ENCODE results near the gene PIGK. TPM values are rescaled to one million over a fixed set of nuclear protein-coding genes. Genes with fewer than 3 reads are reported as not detected.
"Not testable (repeated sequence)": the region's sequence is repeated elsewhere in the genome, so short reads cannot be mapped to it uniquely, and the experiment has no call there.

The PIGK gene
- total RNA-seq, 2 donors from 2014 or later, result 15.9 to 30.1 TPM

GRCh38 chr1:77170687-77171086 is 48.5 kb downstream of the PIGK start:
- H3K27ac ChIP-seq, result no peak overlapping the region

GRCh38 chr1:77168358-77168757 is 50.9 kb downstream of the PIGK start:
- Histone ChIP-seq H3K27ac (no peak overlapping the region), H3K27me3 (no peaks in the 10 kb centered on the region), H3K4me3 (no peak overlapping the region), H3K36me3 (no peaks in the 10 kb centered on the region), H3K9me3 (no peaks in the 10 kb centered on the region), H3K4me1 (no peaks in the 10 kb centered on the region)
- TF ChIP-seq CTCF (IDR thresholded peaks at IDR 0.05), result no peak
- DNase-seq (ENCODE audit: low spot score), result no peak

More at GRCh38 chr1:77170687-77171086, 48.5 kb downstream of the PIGK start:
- Histone ChIP-seq H3K4me1 (no peaks in the 10 kb centered on the region), H3K27me3 (no peaks in the 10 kb centered on the region), H3K36me3 (no peaks in the 10 kb centered on the region), H3K4me3 (no peak overlapping the region), H3K9me3 (no peaks in the 10 kb centered on the region)
- no peak for TF ChIP-seq CTCF (IDR thresholded peaks at IDR 0.05)
- DNase-seq (ENCODE audit: low spot score), result no peak

- Histone ChIP-seq H3K9me3 (no peaks in the 10 kb centered on the region), H3K4me1 (no peaks in the 10 kb centered on the region), H3K36me3 (peaks cover 11% of the 10 kb centered on the region), H3K27ac (no peak overlapping the region), H3K27me3 (no peaks in the 10 kb centered on the region), H3K4me3 (no peak overlapping the region)
- no peak for DNase-seq (ENCODE audit: low spot score)
- TF ChIP-seq CTCF (IDR thresholded peaks at IDR 0.05), result no peak
These were observed 54.7 kb downstream of the PIGK start for GRCh38 chr1:77164434-77164944.

GRCh38 chr1:77159706-77160105 is 59.5 kb downstream of the PIGK start:
- DNase-seq (ENCODE audit: low spot score); H3K9me3 ChIP-seq; H3K4me1 ChIP-seq; H3K27ac ChIP-seq; H3K4me3 ChIP-seq; H3K27me3 ChIP-seq: not testable (repeated sequence)
- H3K36me3 ChIP-seq, result peaks cover 11% of the 10 kb centered on the region

DNA sequence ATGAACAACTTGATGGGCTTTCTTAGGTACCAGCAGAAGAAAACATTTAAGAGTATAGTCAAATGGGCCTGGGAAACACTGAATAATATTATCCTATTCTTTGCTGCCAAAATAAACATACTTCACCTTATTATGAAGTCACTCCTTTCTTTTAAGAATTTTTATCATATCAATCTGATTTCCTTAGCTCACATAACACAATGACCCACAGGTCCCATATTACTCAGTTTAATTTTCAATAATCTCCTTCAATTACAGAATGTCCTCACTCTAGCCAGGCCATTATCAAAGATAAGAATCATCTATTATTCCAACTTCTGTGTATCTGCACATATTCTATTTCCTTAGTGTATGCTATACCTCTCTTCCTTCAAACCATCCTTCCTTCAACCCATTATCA is 63.0 kb downstream of the PIGK start:
- Histone ChIP-seq H3K27me3 (no peaks in the 10 kb centered on the region), H3K27ac (no peak overlapping the region), H3K4me3 (no peak overlapping the region), H3K36me3 (peaks cover 11% of the 10 kb centered on the region), H3K9me3 (no peaks in the 10 kb centered on the region), H3K4me1 (no peaks in the 10 kb centered on the region)
- DNase-seq (ENCODE audit: low spot score), result no peak
- TF ChIP-seq CTCF (IDR thresholded peaks at IDR 0.05), result no peak

DNA sequence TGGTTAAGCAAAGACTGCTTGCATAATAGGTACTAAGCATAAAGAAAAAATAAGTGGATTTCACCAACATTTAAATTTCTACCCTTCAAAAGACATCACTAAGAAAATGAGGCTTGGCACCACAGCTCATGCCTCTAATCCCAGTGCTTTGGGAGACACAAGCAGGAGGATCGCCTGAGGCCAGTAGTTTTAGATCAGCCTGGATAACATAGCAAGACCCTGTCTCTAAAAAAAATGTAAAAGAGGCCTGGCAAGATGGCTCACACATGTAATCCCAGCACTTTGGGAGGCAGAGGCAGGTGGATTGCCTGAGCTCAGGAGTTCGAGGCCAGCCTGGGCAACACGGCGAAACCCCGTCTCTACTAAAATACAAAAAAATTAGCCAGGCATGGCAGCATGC is 73.0 kb downstream of the PIGK start:
- H3K4me3 ChIP-seq, result no peak overlapping the region
- no peaks in the 10 kb centered on the region for H3K9me3 ChIP-seq
- no peaks in the 10 kb centered on the region for H3K27me3 ChIP-seq
- no peak overlapping the region for H3K27ac ChIP-seq
- TF ChIP-seq CTCF (IDR thresholded peaks at IDR 0.05), result no peak
- H3K4me1 ChIP-seq, result no peaks in the 10 kb centered on the region
- no peak for DNase-seq (ENCODE audit: low spot score)
- no peaks in the 10 kb centered on the region for H3K36me3 ChIP-seq
